GM04503 (cell line): ENCODE measurements around the gene RINL.

Experiments used
- DNase-seq: peaks from one replicate; pipeline ENCODE4 v3.0.0-alpha.2; 2012; ENCODE audit warnings: low read depth

Gene RINL, protein sequence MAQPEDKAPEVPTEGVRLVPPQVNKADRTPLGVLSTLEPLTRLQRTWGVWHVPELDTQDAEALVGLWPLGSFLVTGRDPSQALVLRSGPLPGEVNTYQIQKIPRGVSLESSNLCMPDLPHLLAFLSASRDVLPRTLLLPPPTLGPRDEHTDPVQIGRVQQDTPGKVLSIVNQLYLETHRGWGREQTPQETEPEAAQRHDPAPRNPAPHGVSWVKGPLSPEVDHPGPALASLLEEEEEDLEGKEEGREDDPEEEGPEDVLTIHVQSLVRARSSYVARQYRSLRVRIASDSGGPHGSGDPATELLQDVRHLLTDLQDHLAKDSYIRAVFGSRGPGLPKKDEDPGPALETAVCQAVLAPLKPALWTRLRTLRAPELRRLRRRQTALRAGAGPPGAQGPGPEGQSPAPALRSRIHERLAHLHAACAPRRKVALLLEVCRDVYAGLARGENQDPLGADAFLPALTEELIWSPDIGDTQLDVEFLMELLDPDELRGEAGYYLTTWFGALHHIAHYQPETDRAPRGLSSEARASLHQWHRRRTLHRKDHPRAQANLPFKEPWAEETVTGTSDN

DNA sequence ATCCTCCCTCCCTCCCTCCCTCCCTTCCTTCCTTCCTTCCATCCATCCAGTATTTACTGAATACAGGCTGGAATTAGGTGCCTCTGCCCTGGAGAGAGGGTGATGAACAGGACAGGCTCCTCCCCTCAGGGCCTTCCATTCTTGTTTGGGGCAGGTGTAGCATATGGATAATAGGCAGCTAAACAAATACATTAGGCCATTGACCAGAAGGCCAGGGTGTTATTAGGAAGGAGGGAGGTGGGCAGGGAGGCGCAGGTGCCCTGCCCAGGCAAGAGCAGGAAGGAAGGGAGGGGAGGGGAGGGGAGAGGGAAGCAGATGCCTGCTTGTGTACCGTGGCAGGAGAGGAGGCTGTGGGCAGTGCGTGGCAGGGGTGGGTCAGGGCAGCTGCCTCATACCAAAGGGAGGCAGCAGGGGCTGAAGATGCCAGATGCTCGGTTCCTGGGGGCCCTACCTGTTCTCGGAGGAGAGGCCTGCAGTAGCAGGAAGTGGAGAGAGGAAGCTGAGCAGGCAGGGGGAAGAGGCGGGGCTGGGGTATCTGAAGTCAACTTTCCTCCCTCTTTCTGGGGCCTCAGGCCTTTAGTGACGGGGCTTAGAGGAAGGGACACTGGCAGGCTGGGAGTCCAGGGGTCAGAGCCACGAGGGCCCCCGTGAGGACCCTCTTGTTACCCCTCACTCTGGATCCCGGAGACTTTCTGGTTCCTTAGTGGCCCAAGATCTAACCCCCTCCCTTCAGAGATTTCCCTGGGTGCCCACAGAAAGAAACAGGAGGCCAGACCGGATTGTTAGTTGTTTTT is at the start of gene RINL:
TSS of gene RINL (minus strand) at position 495 of the 794 bp plus-strand sequence. CDS start 1,533 bp downstream, outside the sequence.
- no peak for DNase-seq

DNA sequence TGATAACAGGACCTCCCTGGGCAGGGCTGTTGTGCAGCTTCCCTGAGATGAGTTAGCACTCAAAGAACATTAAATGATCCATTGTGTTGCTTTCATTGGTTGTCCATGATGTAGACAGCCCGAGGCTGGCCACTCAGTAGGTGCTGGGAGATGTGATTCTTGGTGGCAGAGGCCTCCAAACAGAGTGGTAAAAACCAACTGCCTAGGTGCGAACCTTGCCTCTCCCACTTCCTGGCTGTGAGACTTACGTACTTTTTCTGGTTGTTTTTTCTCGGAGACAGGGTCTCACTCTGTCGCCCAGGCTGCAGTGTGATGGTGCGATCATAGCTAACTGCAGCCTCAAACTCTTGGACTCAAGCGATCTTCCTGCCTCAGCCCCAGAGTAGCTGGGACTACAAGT is 46.3 kb upstream of the RINL start:
- no peak for DNase-seq

DNA sequence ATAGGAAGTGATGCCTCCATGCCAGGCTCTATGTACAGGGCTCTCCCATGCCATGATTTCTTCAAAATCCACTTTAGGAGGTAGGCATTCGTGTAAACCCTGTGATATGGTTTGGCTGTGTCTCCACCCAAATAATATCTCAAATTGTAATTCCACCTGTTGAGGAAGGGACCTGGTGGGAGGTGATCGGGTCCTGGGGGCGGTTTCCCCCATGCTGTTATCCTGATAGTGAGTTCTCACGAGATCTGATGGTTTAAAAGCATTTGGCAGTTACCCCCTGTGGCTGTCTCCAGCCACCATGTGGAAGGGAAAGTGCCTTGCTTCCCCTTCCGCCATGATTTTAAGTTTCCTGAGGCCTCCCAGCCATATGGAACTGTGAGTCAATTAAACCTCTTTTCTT is 44.4 kb upstream of the RINL start:
- no peak for DNase-seq

DNA sequence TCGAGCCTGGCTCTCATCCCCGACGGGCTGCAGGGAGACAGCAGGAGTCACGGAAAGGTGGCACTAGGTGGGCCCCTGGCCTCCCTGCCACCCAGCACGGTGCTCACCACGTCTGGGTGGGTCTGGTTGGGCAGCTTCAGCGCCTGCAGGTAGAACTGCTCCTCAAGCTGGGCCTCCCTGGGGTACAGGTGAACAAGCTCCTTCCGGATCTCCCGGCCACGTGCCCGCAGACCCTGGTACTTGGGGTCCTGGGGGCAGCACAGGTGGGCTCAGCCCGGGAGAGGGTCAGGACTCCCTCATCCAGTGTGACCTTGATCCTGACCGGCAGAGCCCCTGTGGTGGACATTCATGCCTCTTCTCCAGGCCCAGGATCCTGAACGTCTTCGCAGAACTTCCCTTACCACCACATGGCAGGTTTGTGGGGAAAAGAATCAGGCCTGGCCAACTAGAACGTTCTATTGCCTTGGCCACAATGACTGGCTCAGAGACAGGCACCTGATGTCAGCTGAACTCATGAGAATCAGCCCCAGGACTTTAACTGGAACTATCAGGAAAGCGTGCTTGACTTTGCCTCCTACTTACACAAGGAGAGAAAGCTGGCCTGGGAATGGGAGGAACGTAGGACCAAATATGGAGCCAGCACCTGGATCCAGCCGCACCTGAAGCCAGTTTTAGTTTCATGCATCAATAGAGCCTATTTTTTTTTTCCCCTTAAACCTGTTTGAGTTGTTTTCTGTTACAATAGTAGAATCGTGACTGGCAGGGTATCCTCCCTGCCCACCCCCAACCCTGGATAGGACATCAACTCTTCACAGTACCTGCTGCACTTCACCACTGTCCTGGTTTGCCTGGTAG is 43.6 kb upstream of the RINL start:
- no peak for DNase-seq

DNA sequence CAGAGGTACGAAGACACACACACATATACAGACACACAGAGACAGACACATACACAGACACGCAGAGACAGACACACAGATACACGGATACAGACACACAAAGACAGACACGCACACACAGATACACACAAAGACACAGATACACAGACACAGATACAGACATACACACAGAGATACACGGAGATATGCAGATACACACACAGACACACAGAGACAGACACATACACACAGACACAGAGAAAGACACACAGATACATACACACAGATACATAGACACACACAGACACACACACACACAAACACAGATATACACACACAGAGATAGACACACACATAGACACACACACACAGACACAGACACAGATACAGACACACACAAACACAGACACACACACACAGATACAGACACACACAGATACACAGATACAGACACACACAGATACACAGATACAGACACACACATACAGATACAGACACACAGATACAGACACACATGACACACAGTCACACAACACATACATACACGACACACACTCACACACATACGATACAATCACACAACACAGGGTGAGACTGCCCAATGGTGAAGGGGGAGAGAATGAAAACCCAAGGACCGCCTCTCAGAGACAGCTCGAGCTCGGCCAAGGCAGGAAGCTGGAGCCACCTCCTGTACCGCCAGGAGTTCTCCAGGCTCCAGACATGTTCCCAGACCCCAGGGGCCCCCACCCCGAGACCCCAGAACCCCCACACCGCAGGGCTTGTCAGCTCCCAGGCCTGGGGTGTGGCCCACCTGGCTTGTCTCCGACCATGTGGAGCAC is 42.7 kb upstream of the RINL start:
- no peak for DNase-seq

DNA sequence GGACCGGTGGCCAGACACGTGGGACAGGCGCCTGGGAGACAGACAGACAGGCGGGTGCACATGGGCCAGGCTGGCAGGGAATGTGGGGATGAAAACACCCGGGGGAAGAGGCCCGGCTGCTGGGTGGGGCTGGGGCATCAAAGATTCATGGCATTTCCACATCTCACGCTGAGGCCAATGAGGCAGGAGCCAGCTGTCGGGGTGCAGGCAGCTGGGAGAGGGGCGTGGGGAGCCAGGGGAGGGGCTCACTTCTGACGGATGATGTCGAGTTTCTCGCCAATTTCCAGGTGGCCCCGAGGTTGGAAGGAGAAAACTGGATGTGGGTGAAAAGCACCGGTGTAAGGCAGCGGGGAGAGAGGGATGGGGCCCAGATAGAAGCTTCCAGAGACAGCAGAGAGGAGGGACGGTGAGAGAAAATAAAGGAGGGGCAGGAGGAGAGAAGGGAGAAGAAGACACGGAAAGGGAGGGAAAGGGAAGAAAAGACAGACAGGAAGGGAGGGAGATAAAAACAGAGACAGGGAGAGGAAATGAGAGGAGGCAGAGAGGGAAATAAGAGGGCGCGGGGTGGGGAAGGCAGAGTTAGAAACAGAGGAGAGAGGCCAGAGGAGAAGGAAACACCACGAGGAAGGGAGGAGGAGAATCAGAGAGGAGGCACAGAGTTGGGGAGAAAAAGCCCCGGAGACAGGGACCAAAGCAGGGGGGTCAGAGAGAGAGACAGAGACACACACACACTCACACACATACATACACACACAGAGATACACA is 41.9 kb upstream of the RINL start:
- no peak for DNase-seq

DNA sequence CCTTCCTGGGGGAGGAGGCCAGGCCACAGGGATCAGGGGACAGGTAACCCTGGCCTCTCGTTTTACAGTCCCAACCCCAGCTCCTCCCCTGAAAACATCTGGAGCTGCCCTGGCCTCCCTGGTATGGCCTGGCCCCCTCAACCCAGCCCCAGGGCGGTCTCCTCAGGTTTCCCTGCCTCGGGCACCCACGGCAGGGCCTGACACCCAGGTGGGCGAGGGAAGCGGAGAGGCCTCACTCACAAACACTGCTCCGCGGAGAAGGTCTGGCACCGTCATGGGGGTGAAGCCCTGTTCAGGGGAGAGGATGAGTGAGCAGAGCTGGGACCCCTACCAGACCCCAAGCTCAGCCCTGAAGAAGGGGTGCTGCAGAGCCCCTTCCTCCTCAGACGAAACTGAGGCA is 40.5 kb upstream of the RINL start:
- no peak for DNase-seq

DNA sequence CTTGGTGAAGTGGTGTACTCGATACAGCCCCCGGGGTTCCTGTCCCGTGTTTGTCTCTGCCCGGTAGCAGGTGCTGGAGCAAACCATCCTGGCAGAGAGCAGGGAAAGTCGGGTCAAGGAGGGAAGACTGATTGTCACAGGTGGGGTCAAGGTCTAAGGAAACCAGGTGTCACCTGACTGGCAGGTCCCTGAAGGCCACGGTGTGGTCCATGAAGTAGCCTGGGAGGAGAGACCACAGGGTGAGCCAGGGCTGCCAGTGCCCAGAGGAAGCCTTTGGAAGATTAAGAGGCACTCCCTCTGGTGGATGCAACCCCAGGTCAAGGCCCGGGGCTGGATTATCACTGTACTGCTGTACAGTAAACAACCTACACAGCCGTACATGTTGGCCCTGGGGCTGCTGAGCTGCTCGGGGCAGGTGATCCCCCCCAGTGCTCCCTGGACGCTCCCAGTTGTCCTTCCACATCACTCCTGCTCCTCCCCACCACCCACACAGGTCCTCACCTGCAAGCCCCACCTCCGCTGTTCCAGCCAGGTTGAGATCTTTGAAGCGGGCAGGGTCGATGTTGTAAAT is 39.9 kb upstream of the RINL start:
- DNase-seq, result no peak

DNA sequence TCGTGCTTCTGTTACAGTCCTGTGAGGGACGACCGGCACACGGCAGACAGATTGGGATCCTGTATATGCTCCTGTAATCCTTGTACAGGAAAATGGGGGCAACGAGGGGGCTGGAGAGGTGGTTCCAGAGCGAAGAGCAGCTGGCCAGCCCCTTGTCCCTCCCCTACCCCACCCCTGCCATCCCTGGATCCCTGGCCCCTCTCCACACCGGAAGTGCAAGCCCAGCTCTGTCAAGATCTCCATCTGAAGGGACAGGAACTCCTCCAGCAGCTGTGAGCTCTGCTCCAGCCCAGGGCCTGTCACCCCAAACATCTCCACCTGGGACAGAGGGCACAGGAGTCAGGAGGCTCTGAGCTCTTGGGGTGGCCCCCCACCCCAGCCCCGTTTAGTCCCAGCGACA is 39.4 kb upstream of the RINL start:
- no peak for DNase-seq

DNA sequence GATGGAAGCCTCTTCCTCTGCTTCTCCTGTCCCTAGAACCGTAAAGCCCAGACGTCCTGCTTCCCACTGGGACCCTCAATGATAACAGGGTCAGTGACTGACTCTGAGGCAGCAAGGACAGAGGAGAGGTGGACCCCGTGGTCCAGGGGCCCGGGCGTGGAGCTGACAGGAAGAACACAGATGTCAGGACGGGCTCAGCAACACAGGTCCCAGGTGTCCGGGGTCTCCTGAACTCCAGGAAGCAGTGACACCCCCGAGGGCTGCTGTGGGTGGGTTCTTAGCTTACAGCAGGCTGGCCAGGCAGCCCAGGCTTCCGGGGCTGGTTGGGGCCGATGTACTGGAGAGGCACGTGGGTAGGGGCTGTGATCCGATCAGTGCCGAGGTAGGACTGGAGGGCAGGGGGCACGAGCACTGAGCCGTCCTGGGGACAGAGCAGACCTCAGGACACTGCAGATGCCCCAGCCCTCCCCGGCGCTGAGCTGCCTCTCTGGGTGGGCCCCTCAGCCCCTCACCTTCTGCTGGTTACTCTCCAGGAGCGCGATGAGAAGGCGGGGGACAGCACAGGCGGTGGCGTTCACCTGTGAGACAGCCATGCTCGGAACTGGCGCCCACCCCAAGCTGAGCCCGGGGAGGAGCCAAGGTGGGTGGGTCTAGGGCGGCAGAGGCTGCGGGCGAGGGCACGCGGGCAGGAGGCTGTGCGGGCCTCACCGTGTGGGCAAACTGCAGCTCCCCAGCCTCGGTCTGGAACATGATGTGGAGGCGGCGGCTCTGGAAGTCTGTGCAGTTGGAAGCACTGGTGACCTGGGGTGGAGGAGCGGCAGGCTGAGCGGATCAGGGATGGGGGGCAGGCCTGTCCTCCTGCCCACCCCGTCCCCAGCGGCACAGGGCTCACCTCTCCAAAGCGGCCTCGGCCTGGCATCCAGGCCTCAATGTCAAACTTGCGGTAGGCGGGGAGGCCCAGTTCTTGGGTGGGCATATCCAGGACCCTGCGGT is 37.5 kb upstream of the RINL start:
- DNase-seq, result no peak

DNA sequence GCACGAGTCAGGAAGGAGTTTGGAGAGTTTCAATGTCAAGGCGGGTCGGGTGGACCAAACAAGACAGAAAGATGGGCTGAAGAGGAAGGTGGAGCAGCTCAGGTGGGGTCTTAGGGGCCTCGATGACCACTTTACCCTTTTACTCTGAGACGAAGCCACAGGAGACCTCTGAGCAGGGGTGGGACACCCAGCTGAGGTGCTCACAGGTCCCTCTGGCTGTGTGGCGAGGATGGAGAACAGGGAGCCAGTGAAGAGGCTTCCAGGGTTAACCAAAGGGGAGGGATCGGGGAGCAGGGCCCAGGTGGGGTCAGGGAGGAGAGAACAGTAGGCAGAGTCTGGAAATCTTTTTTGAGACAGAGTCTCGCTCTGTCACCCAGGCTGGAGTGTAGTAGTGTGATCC is 35.9 kb upstream of the RINL start:
- no peak for DNase-seq

DNA sequence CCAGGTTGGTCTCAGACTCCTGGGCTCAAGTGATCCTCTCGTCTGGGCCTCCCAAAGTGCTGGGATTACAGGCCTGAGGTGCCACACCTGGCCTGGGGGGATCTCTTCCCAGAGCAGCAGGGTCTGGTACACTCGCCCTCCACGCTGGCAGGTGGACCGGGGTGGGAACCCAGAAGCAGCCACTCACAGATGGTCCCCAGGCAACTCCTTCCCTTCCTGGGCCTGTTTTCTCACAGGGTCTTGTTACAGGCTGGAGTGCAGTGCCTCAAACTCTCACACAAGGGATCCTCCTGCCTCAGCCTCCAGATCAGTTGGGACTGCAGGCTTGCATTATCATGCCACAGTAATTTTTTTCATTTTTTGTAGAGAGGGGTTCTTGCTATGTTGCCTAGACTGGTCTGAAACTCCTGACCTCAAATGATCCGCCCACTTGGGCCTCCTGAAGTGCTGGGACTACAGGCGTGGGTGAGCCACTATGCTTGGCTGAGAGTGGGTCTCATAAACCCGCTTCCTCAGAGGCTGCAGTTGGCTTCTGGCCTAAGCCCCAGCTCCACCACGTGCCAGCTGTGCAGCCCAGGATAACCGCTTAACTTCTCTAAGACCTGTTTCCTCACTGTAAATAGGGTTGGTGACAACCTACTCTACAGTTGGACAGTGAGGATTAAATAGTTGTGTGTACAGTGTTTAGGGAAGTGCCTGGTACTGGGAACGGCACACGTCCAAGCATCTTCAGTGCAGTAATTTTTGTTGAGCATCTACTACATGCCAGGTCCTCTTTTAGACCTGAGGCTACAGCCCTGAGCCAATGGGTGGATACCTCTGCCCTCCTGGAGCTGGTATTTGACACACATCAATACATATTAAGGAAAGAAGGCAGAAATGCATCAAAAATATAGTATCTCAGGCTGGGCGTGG is 34.8 kb upstream of the RINL start:
- no peak for DNase-seq

DNA sequence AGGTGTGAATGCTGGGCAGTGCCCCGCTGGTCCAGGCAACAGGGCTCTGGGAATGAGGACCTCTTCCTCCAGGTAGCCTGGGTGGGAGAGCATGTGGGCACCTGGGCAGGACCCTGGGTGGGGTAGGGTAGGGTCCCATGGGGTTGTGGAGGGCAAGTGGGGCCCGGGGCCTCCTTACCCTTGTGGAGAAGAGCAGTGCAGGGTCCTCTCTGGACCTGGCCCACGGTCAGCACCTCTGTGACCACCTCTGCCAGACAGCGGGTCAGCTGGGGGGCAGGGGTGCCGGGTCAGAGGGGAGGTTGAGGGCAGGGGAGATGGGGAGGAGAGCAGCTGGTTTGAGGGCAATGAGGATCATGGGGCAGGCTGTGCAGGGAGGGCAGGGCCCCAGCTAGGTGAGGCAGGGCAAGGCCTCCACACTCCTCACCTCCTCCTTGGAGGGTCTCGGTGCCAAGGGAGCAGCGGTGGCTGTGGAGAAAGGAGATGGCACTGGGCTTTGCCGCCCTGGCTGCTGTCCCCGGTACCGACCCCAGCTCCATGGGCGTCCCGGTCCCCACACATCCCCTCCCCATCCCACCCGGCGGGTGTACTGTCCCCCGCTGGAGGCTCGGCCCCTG is 33.4 kb upstream of the RINL start:
- DNase-seq, result no peak

DNA sequence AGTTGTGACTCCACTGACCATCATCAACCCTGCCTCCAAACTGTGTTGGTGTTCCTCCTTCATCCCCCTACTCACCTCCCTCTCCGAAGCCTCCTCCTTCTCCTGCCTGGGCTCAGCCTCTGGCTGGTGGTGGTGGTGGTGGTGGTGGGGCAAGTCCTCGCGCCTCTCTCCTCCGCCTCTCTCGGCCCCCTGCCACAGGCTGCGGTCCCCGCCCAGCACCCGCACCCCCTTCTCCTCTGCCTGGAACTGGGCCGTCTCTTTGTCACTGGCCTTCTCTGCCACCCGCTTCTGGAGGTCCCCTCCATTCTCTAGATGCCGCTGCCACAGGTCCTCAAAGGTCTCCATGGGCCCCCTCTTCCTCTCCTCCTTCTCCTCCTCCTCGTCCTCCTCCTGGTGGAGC is 32.4 kb upstream of the RINL start:
- DNase-seq, result no peak

DNA sequence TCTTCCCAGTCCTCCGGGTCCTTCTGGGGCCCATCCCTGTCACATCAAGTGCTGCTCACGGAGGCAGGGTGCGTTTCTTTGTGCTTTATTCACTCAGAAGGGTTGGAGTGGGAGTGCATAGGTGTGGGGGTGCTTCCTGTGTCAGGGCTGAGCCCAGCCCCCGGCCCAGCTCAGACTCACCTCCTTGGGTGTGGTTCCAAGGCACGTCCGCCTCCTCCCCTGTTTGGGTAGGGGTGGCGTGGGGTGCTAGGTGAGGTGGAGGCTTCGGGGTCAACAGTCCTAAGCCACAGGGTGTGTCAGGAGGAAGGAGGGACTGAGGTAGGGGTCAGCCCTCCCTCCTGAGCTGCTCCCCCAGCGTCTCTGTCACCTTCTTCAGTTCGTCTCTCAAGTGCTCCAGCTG is 30.8 kb upstream of the RINL start:
- no peak for DNase-seq

DNA sequence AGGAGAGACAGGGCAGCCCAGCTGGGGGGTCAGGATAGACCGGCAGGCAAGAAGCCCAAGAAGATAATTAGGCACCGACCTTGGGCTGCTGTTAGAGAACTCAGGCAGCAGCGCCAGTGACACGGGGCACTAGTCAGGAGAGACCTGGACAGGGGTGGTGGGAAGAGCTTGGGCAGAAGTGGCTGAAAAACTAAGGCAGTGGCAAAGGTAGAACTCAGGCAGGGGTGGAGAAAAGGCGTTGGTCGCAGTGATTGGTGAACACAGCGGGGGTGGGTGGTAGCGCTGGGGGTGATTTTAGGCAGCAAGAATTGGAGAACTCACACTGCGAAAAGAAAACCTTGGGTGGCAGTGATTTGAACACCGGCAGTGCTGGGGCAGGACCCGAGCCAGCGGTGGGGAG is 29.6 kb upstream of the RINL start:
- no peak for DNase-seq

DNA sequence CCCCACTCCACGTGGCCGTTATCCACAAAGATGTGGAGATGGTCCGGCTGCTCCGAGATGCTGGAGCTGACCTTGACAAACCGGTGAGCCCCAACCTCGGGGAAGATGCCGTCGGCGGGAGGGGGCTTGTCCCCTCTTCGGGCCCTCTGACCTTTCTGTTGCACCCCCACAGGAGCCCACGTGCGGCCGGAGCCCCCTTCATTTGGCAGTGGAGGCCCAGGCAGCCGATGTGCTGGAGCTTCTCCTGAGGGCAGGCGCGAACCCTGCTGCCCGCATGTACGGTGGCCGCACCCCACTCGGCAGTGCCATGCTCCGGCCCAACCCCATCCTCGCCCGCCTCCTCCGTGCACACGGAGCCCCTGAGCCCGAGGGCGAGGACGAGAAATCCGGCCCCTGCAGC is 29.2 kb upstream of the RINL start:
- DNase-seq, result no peak
